Suppressor macrophage treated with lipopolysaccharide for 4 hours (primary cell): ENCODE data around the gene FOXRED1.
"Not testable (repeated sequence)": the region's sequence is repeated elsewhere in the genome, so short reads cannot be mapped to it uniquely, and the experiment has no call there.

ENCODE experiments used
- DNase-seq: peaks from one replicate; pipeline ENCODE4 v3.0.0-alpha.2; 2020

Gene FOXRED1

DNA sequence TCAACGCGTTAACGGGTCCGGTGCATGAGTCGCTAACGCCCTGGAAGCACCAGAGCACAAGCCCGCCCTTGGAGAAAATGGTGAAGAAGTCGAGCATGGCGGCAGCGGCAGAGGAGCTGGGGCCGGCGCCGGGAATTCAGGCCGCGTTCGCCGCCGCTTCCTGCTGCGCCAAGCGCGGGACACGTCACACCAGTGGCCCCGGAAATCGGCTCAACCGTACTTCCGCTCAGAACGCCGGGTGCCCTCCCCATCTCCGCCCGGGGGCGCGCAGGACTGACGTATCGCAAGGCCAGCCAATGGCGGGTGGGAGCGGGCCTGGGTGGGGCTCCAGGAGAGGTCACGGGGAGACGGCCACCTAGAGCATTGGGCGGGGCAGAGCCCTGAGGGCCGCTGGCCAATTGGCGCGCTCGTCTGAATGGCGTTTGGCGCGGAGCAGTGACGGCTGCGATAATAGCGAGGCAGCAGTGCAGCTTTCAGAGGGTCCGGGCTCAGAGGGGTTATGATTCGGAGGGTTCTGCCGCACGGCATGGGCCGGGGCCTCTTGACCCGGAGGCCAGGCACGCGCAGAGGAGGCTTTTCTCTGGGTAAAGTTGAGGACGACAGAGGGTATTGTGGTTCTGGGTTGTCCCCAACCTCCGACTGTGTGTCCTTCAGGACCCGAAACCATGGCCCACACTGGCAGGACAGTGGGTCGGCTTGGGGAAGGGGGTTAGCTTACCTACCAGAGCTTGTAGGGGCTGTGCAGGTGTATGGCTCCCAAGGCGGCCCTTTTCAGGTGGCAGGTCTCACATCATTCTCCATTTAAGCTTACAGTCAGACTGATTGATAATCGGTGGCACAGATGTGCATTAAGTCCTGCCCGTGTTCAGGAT lies at the start of gene FOXRED1, which contains the start of gene SRPRA:
Gene FOXRED1, plus strand, starts transcription at position 447 of the 872 bp plus-strand sequence. Its CDS starts 53 bp downstream, at position 500.
Gene SRPRA, minus strand, starts transcription at position 188 of the 872 bp plus-strand sequence. Its CDS starts 91 bp downstream, at position 97.
- DNase-seq = peak; percentile 100

DNA sequence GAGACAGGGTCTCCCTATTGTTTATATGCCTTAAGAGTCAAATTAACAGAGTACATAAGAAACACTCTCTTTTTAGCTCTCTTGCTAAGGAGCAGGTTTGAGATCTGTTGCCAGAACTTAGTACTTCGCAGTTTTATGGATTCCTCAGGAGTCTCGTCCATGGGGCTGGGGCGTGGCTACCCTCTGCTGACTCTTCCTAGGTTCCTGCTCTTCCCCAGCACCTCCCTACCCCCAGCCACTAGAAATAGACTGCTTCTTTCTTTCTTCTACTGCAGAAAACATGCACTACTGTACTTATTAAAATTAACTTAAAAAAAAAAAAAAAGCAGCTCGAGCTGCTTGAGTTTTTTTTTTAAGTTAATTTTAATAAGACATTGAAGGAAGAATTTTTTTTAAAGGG lies 49.4 kb upstream of the FOXRED1 start:
- DNase-seq = no peak

DNA sequence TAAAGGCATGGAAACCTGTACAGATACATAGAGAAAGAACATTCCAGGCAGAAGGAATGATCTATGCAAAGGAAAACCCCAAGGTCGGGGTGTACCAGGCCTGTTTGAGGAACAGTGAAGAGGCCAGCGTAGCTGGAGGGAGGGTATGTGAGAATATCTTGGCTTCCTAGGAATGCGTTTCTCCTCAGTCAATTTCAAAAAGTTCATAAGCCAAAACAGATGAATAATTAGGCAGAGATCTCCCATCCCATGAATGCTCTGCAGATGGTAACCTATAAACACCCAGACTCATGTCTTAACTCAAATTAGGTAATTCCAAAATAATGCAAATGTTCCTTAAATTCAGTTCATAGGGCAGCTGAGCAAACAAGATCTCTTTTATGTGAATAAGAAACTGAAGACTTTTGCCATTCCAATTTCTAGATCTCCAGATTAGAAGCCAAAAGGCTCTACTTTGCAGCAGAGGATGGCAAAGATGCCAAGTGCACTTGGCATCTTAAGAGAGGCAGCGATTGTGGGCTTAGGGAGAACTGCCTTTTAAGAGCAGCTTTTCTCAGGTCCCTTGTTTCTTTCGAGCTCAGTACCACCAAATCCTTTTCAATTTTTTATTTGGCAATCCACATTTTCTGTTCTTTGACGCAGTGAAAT lies 44.2 kb upstream of the FOXRED1 start:
- DNase-seq = no peak

DNA sequence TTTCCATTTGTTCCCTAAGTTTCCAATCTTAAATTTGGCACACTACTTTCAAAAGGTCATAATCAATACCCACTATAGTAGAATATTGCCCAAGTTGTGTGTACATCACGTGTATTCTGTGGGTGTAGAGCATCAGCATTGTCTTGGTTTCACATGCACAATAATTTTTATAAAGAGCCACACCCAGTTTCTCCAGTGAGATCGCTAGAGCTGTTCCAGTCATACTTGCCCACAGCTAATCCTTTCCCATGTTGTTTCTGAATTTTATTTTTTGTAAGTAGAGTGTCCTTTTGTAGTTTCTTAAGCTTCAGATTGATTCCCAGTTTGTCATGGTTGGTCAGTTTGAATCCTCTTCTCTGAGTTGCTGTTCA lies 43.7 kb upstream of the FOXRED1 start:
- DNase-seq = no peak

DNA sequence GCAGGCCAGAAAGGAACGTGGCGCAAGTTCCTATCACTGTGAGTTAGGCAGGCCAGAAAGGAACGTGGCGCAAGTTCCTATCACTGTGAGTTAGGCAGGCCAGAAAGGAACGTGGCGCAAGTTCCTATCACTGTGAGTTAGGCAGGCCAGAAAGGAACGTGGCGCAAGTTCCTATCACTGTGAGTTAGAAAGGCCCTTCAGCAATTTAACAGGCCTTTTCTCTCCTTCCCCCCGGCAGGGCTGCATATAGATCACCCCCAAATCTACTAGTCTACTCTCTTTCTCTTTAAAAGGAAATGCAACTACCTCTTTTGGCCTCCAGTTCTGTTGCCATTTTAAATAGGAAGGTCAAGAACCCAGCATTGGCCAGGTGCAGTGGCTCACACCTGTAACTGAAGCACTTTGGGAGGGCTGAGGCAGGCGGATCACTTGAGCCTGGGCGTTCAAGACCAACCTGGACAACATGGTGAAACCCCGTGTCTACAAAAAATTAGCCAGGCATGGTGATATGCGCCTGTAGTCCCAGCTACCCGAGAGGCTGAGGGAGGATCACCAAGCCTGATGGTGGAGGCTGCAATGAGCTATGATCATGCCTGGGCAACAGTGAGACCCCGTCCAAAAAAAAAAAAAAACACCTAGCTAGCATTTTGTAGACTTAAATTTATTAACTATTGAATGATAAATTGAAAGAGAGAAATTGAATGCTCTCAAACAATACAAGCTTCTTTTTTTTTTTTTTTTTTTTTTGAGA lies 42.4 kb upstream of the FOXRED1 start:
- no peak for DNase-seq

DNA sequence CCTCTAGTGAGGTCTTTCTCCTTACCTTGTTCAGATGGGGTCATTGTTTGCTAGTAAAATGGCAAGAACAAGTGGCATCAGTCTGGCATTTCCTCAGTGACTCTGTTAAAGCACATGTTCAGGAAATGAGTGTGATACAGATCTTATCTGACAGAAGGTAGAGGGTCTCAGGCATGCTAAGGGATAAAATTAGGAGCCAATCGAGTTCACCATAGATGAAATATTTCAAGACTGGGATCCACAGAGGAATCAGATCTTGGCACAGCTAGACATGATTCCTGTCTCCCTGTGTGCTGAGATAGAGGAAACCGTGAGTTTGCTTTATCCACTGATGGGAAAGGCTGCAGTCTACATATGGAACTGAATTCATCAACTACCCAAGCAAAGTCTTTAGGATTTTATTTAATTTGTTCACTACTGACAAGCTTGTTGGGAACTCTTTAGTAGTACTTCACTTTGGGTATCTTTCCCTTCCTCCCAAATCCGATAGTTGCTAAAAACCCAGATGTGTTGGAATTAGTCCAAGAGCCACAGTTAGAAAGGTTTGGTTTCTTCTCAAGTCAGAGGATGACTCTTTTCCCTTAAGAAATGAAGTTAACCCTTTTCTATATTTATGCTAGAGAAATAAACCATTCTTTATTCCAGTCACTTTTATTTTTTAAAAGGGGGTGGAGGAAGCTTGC lies 39.0 kb upstream of the FOXRED1 start:
- no peak for DNase-seq

DNA sequence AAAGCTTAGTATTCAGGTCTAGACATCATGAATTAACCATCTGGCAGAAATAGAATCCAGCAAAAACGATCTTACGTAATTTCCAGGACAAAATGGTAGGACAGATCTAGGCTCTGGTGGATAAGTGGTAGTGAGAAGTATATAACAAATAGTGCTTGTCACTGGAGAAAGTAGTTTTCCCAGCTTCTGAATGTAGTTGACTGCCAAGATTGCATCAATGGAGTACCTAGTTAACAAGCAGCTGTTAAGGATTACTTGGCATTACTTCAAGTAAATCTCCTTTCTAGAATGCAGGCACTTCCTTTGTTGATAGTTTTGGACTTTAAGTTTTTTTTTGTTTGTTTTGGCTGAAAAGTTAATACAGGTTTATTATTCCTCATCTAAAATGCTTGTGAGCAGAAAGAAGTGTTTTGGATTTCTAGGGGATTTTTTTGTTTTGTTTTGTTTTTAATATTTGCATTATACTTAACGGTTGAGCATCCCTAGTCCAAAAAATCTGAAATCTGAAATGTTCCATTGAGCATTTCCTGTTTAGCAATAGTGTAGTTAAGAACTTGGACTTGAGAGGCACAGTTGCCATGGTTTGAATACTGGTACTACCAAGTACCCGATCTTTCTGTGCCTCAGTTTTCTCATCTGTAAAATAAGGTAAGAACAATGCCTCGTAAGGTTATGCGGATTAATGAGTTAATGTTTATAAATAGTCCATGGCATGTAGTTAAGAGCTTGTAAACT lies 37.1 kb upstream of the FOXRED1 start:
- no peak for DNase-seq

DNA sequence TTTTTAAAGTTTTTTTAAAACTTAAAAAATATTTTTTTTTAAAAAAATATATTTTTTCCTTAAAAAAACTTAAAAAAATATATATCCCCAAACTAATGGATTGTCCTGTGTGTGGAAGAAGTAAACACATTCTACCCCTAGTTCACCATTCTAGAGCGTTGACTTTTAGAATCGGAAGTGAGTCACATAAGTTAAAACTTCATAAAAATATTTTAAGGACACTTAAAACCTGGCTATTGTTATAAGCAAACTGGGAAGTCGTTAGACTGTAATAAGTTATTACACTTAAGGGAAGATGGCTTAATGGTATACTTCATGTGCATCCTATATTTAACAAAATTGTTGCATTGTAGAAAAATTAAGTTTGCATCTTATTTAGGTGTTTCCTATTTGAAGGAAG lies 36.3 kb upstream of the FOXRED1 start:
- no peak for DNase-seq

DNA sequence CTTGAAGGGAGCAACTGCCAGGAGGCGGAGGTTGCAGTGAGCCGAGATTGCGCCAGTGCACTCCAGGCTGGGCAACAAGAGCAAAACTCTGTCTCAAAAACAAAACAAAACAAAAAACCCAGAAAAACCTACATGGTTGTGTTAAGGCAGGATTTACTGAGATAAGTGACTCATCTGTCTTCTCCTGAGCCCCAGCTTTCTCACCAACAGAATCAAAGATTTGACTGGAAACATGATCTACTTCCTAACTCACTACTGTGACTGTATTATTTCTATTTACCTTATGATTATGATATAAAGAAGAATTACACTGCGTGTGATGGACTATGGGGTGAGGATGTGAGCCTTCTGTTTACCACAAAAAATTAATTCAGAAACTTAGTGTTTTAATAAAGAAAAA lies 35.6 kb upstream of the FOXRED1 start:
- DNase-seq = no peak

DNA sequence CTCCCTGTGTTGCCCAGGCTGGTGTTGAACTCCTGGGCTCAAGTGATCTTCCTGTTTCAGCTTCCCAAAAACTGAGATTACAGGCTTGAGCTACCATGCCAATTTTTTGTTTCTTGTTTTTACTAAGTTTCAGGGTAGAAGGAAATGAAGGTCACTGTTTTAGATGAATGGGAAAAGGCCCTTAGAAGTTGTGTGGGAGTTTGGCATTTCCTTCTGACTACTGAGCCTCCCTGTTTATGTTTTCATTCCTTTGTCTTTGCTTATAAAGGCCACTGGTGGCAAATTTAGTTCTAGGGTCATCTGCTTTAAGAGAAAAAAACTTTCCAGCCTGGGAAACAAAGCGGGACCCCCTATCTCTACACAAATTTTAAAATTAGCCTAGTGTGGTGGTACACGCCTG lies 22.3 kb upstream of the FOXRED1 start:
- DNase-seq = no peak

DNA sequence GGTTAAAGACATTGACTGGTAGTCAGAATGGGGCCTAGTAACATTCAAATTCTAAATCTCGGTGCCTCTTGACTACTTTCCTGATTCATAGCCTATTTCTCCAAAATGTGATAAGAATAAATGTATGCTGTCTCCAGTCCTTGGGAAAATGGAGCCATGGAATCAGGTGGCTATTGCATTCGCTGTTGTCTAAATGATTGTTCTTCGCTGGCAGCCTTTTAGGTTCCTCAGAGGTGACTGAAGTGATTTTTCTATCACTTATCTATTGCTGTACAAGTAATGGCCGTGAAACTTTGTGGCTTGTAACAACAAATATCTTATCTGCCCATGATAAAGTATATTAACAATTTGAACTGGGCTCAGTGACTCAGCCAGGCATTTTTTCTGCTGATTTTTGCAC lies 15.7 kb upstream of the FOXRED1 start:
- DNase-seq = no peak

DNA sequence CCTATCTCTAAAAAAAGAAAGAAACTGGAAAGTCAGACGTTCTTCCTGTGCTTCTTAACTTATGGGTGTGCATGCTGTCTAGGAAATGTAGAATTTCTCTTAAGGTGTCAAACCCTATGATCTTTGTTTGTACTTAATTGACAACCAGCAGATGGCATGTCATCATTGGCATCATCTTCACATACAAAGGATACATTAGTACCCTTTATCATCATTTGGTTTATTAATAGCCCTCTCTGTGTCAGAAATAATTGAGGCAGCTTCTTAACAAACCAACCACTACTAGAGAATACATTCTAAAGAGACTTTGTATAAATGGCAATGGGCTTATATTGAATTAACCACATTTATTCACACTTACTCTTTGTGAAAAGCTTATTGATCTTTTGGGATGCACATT lies 14.1 kb upstream of the FOXRED1 start:
- no peak for DNase-seq

DNA sequence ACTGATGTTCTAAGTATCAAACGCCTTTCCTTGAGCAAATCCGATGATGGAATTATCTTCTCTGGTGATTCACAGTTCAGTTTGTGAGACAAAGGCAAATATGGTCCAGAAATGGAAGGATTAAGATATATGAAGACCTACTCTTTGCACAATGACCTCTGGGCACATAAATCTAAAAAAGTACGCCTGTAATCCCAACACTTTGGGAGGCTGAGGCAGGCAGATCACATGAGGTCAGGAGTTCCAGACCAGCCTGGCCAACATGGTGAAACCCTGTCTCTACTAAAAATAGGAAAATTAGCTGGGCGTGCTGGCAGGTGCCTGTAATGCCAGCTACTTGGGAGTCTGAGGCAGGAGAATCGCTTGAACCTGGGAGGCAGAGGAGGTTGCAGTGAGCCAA lies 13.4 kb upstream of the FOXRED1 start:
- not testable (repeated sequence) for DNase-seq

DNA sequence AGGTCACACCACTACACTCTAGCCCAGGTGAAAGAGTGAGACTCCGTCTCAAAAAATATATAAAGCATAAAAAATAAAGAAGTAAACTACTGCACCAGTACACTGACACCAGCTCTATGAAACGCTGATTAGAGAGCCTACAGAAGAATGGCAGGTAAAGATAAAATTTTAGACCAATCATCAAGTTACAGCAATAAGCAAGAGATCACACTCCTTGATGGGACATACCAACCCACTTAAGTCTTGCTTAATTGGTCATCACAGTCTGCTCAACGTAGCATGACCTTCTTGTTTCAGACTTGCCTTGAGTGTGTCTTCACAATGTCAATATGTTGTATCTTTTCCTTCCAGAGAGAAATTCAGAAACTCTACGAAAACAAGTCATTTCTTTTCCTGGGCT lies 12.7 kb upstream of the FOXRED1 start:
- no peak for DNase-seq

DNA sequence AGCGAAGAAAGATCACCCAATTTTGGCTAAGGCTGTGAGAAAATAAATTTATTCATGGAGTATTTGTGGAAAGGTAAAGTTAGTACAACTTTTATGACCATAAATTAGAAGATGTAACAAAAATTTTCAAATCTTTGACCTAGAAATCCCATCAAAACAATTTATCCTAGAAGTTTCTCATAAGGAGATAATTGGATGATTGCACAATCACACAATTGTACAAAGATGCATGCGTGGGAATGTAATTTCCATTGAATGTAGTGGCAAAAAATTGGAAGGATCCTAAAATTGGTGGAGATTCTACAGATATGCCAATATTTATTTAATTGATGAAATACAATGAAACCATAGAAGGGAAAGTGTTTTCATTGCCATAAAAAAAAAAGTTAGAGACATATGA lies 11.8 kb upstream of the FOXRED1 start:
- no peak for DNase-seq

DNA sequence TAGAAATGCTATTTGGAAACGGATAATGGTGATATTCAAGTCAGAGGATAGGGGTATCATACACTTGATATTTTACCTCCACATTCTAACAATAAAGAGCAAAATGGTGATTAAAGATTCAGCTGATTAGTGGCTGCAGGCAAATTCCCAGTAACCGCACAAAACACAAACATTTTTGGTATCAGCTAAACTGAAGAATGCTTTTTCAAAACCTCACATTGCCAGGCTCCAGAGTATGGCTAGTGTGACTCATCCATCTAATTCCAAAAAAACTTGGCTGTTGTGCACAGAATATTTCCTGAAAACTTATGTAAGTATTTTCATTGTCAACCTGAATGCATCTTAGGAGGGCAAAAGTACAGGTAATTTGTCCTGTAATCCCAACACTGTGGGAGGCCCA lies 11.2 kb upstream of the FOXRED1 start:
- no peak for DNase-seq

DNA sequence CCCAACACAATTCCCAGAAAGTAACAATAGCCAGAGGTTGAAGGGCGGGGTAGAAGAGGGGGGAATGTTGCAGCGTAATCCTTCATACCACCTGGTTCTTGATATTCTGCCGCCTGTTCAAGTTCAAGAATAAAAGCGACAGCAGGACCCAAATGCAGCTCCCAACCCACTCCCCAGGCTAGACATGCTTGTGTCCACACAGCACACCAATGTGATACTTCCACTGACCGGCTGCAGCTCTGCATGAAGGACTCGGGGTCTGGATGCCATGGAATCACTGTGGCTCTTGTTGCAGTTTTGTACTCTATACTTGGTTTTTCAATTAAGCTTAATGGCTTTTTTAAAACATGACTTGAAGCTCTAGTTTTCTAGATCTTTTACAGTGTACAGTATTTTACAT lies 6.7 kb upstream of the FOXRED1 start:
- DNase-seq = no peak

DNA sequence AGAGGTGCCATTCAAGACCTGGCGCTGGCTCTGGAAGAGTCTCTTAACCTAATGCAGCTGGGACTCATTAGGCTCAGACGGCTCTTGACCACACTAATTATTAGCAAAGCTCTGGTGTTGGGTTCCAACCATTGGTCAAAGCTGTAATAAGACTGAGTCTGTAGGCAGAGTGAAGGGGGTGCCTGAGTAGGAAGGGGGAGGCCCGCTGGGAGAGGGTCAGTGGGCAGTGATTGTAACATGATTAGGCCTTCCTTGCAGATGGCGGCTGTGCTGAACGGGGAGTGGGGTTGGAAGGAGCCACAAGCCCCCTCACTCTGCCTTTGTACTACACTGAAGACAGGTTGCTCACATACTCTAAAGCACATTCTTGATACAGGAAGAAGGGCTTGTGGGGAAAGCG lies 5.5 kb upstream of the FOXRED1 start:
- DNase-seq = no peak

DNA sequence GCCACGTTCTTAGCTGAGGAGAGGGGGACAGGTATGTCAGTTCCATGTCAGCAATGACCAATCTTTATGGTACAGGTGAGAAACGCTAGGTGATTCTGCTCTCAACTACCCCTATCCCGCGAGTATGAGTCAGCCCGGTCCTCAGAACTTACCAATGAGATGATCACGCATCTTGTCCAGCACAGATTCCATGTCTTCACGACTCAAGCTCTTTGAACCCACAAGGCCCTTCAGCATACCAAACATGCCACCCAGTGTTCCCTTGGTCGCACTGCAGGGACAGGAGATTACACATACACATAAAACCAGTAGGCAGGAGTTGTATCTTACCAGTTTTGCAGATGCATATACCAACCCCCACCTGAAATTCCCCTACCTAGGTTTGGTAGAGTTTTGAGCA lies 3.1 kb upstream of the FOXRED1 start:
- DNase-seq = no peak

DNA sequence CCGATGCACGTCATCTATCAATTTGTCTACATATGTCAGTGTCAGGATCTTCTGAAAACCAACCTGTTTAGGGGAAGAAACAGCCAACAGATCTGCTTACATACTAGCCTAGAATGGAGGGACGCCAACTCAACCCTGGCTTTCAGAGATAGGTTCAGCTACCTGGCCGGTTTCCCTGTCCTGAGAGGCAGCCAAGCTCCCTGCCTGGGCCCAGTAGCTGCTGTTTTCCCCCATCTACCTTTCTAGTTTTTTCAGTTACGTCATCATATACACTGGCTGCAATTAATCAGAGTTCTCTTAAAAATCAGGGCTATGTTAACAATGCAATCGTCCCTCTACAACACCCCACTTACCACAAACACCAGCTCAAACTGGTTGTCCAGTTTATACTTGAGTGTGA lies 1.3 kb upstream of the FOXRED1 start:
- no peak for DNase-seq

DNA sequence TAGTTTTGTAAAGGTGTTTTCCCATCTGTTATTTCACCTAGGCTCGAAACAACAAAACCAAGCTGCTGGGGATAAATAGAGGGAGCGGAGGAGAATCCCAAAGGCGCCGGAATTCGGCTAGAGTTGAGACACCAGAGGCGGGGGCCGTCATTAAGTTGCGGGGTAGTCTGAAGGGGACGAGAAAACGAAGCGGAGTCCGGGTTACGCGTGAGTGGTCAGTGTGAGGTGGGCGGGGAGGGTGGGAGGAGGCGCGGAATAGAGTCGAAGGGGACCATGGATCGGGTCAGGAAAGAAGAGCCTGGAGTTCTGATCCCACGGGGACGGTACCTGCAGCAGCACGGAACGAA lies 620 bp upstream of the FOXRED1 start:
- no peak for DNase-seq

DNA sequence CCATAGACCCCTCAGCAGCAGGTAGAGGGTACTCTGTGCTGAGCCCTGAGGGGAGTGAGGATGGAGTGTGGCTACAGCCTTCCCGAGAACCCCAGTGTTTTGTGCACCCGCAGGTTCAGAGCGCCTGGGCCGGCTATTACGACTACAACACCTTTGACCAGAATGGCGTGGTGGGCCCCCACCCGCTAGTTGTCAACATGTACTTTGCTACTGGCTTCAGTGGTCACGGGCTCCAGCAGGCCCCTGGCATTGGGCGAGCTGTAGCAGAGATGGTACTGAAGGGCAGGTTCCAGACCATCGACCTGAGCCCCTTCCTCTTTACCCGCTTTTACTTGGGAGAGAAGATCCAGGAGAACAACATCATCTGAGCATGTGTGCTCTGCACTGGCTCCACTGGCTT lies 8.4 kb downstream of the FOXRED1 start:
- DNase-seq = no peak

DNA sequence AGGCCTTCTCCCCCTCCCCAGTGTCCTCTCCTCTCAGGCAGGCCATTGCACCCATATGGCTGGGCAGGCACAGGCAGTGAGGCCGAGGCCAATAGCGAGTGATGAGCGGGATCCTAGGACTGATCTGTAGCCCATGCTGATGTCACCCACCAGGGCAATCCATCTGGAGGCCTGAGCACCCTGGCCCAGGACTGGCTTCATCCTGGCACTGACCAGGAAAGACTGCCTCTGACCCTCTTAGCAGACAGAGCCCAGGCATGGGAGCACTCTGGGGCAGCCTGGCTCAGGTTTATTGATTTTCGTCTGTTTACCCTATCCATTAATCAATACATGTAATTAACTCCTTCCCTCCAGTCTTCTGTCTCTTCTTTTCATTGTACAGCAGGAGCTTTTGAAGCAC lies 8.8 kb downstream of the FOXRED1 start:
- DNase-seq = no peak
